ENCODE data around the gene FRMPD3. TPM values are rescaled to one million over a fixed set of nuclear protein-coding genes. Genes with fewer than 3 reads are reported as not detected.

Gene FRMPD3
- total RNA-seq, result 0.05 TPM
- long read RNA-seq, result 0 reads

DNA sequence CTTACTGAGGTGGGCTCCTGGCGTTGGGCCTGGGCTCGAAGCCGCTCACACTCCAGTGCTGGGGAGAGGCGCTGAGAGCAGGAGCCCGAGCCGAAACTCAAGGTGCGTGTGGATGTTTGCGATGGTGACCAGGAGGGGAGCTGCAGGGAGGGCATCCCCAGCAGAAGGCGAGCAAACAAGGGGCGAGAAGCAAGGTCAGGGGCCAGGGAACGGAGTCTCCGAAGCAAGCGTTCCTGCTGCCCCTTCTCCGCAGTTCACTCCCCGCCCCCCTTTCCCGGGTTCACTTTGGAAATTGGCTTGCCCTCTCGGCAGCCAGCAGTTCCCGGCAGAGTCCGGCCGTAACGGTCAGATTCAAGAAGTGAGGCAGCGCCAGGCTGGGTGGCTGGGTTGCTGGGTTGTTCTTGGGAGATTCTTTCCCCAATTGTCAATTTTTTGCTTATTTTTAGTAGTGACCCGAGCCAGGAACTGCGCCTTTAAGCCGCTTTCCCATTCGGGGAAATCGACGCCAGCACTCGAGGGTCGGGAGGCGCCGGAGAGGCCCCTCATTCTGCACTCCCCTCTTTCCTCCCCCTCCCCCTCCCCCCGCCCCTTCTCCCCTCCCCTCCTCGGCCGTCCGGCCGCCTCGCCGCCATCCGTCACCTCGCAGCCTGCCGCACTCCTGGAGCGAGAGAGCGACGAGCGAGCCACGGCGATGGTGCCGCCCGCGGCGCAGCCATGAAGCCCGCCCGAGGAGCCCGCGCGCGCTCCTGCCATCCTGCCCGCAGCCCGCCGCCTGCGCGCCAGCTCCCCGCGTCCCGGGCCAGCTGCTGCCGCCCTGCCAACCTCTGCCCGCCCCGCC is at the start of gene FRMPD3:
TSS of gene FRMPD3 (plus strand) at position 655 of the 838 bp plus-strand sequence. CDS start 76,937 bp downstream, outside the sequence.
- ATAC-seq (ENCODE audit: poor library complexity) (no peak), DNase-seq (peak; percentile 36)
- intact Hi-C loops (cut with DNase I), result no loop called here

DNA sequence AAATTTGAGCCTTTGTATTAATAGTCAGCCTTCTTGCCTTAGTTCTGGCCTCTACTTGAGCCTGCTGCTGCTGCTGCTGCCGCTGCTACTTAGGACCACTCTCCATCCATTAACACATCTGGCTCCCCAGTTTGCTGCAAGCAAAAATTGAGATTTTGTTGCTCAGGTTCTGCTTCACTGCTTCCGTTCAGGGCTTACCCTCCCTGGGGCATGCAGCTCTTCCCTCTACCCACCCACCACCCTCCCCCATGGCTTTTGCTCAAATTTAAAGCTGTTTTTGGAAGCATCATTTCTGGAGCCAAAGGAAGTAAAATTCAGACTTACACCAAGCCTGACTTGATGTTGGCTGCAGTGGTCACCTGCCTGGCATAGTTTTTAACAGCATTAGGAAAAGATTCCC is 28.9 kb upstream of the FRMPD3 start:
- DNase-seq, result no peak
- intact Hi-C loops (cut with DNase I), result no loop called here

GRCh38 chrX:107421337-107421861 is 28.1 kb upstream of the FRMPD3 start:
- DNase-seq, result no peak
- no peak for ATAC-seq (ENCODE audit: poor library complexity)
- intact Hi-C loops (cut with DNase I), result no loop called here

More for the DNA sequence above, 28.9 kb upstream of the FRMPD3 start:
- ATAC-seq (ENCODE audit: poor library complexity), result no peak

GRCh38 chrX:107429090-107429489 is 20.4 kb upstream of the FRMPD3 start:
- intact Hi-C loops (cut with DNase I), result no loop called here
- DNase-seq (no peak), ATAC-seq (ENCODE audit: poor library complexity) (no peak)

DNA sequence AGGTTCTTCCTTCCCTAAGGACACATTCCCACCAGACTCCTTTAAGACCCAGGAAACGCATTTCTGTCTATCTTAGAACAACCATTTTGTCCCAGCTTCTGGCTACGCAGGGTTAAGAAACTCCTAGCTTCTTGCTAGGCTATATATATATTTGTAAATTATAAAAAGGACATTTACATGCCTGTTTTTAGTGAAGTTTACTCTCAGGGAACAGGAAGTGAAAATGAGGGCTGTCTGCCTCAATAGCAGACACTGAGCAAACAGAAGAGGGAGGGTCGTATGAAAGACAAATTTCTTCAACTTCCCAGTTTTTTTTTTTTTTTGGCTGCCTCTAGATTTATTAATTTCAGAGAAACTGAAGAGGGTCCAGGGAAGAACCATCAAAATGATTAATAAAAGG is 9.3 kb upstream of the FRMPD3 start:
- intact Hi-C loops (cut with DNase I), result no loop called here
- DNase-seq (no peak), ATAC-seq (ENCODE audit: poor library complexity) (no peak)

- intact Hi-C loops (cut with DNase I), result no loop called here
- DNase-seq, result no peak
- no peak for ATAC-seq (ENCODE audit: poor library complexity)
These were observed 8.8 kb upstream of the FRMPD3 start for GRCh38 chrX:107440692-107441091.

DNA sequence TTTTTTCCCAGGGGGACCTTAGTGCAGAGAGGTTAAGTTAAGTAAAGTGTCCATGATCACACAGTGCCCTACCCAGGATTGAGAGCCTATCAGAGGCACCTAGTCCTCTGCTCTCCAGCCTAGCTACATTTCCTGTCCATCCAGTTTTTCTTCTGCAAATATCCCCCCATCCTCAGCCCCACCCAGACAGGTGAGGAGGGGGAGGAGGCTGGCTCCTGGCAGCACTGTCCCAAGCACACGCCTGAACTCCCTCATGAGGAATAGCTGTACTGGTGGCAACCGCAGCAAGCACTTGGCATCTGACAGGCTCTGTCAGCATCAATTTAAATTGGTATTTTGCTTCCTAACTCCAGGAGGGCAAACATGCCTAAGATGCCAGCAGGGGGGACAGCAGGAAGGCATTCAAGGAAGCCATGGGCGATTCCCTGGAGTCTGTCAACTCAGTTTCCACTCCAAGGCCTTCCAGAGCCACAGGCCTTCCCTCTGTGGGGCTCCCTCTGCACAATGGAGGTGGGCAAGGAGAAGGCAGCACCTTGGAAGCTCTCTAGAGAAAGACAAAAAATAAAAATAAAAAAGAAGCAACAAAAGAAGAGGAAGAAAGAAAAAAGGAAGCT is 6.4 kb upstream of the FRMPD3 start:
- DNase-seq (no peak), ATAC-seq (ENCODE audit: poor library complexity) (no peak)
- intact Hi-C loops (cut with DNase I), result no loop called here

GRCh38 chrX:107445146-107445545 is 4.3 kb upstream of the FRMPD3 start:
- DNase-seq (no peak), ATAC-seq (ENCODE audit: poor library complexity) (no peak)
- intact Hi-C loops (cut with DNase I), result no loop called here

DNA sequence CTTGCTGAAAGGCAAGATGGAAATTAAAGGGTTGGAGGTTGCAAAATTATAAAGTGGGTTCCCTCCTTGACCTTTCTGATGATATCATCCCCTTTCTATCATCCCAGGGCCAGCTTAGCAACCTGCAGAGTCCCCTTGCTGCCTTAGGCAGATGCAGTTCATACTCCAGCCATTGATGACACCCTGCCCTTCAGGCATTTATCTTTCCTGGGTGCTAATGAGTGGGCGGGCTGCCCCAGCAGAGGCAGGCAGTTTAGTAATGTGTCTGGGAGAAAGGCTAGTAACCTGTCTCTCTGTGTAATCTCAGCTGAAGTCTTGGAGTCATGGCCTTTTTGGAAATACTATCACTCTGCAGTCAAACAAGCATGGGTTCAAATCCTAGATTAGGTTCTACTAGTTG is 3.8 kb upstream of the FRMPD3 start:
- intact Hi-C loops (cut with DNase I), result no loop called here
- DNase-seq, result no peak
- no peak for ATAC-seq (ENCODE audit: poor library complexity)

GRCh38 chrX:107447642-107448041 is 1.8 kb upstream of the FRMPD3 start:
- DNase-seq, result no peak
- ATAC-seq (ENCODE audit: poor library complexity), result no peak
- intact Hi-C loops (cut with DNase I), result no loop called here

DNA sequence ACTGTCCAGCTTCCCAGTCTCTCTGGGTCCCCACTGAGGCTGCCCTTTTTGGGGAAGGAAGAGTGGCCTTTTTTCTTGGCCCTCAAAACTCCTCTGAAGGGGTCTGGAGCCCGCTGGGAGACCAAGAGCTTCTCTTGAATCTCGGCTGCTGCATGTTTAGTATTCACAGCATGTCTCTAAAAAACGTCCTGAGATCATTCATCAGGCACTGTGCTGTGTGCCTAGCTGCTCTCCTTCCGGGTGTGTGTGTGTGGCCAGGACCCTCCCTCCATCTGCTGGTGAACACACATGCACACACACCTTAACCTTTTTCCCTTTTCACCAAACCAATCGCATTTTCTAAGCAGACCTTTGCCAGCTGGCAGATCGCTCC is 841 bp upstream of the FRMPD3 start:
- intact Hi-C loops (cut with DNase I), result no loop called here
- no peak for ATAC-seq (ENCODE audit: poor library complexity)
- no peak for DNase-seq

DNA sequence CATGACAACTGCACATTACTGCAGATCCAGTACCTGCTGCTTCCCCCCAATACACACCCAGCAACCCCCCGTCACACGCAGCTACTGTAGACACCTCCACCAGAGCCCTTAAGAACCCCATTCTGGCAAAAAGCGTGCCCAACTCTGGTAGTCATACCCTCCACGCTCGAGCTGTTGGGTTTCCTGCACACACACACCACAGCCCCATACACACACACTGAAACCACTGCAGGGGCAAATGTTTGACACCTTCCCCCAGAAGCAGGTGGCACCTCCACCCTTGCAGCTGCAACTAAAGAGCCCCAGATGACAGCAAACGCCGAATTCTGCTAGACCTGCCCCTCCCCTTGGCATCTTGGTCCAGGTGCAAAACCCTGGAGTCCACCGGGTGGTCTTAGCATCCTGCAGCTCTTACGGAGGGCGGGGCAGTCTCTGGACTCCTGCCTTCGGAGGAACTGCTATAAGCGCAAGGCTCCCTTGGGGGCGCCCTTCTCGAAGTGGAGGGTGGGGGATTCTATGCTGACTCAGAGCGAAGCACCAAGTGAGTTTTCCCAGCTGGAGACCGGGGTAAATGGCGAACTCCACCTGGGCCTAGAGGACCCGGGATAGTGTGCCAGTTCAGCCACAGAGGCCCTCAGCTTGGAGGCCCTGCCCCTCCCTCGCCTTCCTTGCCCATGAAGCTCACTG is 1.5 kb downstream of the FRMPD3 start:
- no peak for DNase-seq
- no peak for ATAC-seq (ENCODE audit: poor library complexity)
- intact Hi-C loops (cut with DNase I), result no loop called here

GRCh38 chrX:107451731-107452130 is 2.3 kb downstream of the FRMPD3 start:
- DNase-seq, result no peak
- no peak for ATAC-seq (ENCODE audit: poor library complexity)
- intact Hi-C loops (cut with DNase I), result no loop called here

DNA sequence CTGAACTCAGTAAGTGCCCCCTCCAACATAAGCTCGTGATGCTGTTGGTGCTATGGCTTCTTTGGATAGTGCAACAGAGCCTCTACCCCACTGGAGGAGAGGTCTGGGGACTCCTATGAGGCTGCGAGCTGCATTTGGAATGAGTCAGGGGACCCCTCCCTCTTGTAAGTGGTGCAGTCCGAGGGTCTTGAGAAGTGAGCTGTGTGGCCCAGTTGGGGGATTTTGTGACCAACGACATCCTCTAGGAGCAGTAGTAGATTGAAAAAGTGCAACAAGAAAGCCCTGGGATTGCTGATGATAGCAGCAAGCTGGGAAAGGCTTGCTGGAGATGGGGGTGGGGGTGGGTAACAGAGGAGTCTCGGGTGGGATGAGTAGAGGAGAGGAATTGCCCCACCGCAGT is 3.1 kb downstream of the FRMPD3 start:
- intact Hi-C loops (cut with DNase I), result no loop called here
- DNase-seq (no peak), ATAC-seq (ENCODE audit: poor library complexity) (no peak)

DNA sequence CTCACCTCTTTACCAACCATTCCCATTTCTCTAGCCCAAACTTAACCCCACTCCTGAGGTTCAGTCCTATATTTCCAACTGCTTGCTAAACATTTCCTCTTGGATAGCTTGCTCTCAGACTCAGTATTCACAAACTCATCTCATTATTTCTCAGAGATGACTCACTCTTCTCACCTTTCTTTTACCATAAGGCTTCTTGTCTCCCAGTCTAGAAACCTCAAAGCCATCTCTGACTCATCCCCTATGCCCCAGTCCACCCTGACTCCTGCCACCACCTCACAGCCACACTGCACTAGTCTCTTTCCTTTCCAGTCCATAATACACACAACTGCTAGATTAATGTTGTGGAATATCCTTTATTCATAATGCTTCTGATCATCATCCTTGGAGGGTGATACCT is 4.8 kb downstream of the FRMPD3 start:
- ATAC-seq (ENCODE audit: poor library complexity) (no peak), DNase-seq (no peak)
- intact Hi-C loops (cut with DNase I), result no loop called here

DNA sequence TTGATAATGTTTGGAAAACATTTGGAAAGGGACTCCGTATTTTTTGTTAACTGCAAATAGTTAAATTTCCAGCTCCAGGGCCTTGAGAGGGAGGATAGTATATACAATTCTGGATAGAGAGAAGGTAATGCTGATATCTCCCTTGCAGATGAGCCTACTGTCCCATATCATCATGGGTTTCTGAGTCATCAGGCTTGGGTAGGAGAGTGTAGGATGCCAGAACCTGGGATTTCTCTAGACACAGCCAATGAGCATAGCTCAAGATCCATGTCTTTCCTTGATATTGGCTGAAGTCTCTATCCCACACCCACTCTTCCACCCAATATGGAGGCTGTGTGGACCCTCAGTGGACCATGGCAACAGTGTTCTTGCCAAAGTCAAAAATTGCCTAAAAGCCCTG is 7.8 kb downstream of the FRMPD3 start:
- intact Hi-C loops (cut with DNase I), result no loop called here
- DNase-seq (no peak), ATAC-seq (ENCODE audit: poor library complexity) (no peak)

DNA sequence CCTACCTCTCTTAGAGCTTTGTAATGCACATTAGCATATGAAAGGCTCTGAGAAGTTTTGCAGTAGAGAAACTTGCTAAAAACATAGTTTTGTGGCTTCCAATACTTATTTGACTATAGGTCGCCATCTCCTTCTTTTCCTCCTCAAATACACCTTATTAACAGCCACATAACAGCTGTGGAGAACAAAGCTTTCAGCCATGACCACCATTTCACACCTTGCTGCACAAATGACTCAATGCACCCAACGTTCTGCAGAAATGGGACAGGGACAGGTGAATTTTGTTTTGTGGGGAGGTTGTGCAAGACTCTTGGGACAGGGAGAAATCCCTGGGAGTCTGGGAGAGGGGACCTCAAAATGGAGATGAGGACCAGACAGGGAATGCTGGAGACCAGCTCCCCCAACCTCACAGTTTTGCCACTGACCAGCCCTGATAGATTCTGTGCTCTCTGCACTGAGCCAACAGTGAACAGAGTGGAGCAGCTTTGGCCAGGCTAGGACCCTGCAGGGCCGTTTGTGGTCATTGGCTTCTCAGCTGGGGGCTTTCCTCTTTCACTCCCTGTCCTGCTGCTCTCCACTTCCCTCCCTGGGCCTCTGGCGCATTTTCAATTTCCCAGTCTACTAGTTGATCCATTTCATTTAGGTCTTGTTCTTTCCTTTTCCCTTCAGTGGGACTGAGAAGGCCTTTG is 16.6 kb downstream of the FRMPD3 start:
- DNase-seq, result no peak
- no peak for ATAC-seq (ENCODE audit: poor library complexity)
- intact Hi-C loops (cut with DNase I), result no loop called here

- no peak for DNase-seq
- no peak for ATAC-seq (ENCODE audit: poor library complexity)
- intact Hi-C loops (cut with DNase I), result no loop called here
These were observed 17.8 kb downstream of the FRMPD3 start for GRCh38 chrX:107467271-107467670.

GRCh38 chrX:107470198-107470597 is 20.7 kb downstream of the FRMPD3 start:
- DNase-seq (no peak), ATAC-seq (ENCODE audit: poor library complexity) (no peak)
- intact Hi-C loops (cut with DNase I), result no loop called here

All from Right ventricle myocardium superior (tissue), 1 donor.